Epithelial cell of proximal tubule (primary cell): ENCODE results near the gene SERPINB10. TPM values are rescaled to one million over a fixed set of nuclear protein-coding genes. Genes with fewer than 3 reads are reported as not detected.

ENCODE experiments used
- DNase-seq: peaks from one replicate; pipeline ENCODE4 v3.0.0-alpha.2; 2011; ENCODE audit warnings: low read depth
- H3K4me3 ChIP-seq: 2 replicates; pipeline ENCODE4 v1.5.1; 2011; ENCODE audit warnings: low read depth, mild to moderate bottlenecking, low read length
- total RNA-seq: library from RNA; depleted of rRNA; stranded (reverse); fragments of >200 nt; gene quantifications from 2 replicates; pipeline ENCODE4 v1.2.3, GENCODE V29; 2015
- TF ChIP-seq, protein P1 (sequence below): conservative IDR thresholded peaks from 2 replicates; pipeline ENCODE4 v1.5.1; 2012; ENCODE audit warnings: low read depth, mild to moderate bottlenecking, low read length

SERPINB10 gene
- total RNA-seq, 1 donor from 2014 or later = 0.98 TPM

DNA sequence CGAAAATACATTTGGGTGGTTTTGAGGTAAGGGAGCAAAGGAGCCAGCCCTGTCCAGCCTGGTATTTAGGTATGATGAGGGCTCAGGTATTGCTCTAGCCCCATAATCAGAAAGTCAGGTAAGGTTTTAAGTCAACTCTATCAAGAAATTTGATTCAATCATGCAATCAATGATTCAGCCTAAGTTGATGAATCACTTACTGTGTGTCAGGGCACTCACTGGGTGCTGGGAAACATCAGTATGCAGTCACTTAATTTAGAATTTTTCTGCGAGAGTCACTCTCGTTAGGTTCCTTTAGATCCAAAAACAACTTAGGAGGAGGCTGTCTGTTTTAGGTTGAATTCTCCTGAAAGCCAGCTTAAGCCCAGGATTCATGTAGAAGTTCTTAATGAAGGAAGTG lies 37.9 kb upstream of the SERPINB10 start:
- no peak overlapping the region for H3K4me3 ChIP-seq
- TF ChIP-seq, protein P1, sequence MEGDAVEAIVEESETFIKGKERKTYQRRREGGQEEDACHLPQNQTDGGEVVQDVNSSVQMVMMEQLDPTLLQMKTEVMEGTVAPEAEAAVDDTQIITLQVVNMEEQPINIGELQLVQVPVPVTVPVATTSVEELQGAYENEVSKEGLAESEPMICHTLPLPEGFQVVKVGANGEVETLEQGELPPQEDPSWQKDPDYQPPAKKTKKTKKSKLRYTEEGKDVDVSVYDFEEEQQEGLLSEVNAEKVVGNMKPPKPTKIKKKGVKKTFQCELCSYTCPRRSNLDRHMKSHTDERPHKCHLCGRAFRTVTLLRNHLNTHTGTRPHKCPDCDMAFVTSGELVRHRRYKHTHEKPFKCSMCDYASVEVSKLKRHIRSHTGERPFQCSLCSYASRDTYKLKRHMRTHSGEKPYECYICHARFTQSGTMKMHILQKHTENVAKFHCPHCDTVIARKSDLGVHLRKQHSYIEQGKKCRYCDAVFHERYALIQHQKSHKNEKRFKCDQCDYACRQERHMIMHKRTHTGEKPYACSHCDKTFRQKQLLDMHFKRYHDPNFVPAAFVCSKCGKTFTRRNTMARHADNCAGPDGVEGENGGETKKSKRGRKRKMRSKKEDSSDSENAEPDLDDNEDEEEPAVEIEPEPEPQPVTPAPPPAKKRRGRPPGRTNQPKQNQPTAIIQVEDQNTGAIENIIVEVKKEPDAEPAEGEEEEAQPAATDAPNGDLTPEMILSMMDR = no peak
- DNase-seq = peak; percentile 15

DNA sequence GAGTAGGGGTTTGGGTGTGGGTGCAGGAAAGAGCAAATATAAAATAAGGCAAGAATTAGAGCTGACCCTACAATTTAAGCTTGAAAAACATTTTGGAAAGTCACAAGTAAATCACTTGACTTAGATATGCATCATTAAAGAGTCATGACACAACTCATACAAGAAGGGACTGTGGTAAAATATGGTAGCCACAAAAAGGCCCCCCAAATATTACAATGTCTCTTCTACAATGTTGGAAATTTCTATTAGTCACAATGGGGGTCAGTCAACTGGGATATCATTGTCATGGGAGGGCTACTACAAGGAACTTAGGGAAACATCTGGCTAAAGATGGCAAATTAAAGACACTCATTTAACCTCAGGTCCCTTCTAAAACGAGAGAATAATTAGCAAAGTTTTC lies 35.9 kb upstream of the SERPINB10 start:
- no peak overlapping the region for H3K4me3 ChIP-seq
- no peak for DNase-seq
- TF ChIP-seq, protein P1 = no peak

DNA sequence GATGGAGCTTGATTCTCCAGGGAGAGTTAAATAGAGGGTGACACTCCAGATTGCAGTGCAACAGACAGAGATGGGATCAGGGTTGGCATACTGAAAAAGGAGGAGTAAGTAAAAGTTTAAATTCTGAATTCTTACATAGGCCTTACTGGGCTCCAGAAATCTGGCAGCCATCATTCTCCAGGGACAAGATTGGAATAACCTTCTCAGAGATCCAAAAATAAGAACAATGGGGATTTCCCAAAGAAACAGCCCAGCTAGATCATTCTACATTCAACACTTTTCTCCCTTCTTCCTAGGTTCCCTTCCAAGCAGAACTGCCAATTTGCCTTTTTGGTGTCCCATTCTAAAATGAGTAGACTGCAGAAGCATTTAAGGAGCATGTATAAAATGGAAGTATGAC lies 35.2 kb upstream of the SERPINB10 start:
- TF ChIP-seq, protein P1 = no peak
- DNase-seq = no peak

DNA sequence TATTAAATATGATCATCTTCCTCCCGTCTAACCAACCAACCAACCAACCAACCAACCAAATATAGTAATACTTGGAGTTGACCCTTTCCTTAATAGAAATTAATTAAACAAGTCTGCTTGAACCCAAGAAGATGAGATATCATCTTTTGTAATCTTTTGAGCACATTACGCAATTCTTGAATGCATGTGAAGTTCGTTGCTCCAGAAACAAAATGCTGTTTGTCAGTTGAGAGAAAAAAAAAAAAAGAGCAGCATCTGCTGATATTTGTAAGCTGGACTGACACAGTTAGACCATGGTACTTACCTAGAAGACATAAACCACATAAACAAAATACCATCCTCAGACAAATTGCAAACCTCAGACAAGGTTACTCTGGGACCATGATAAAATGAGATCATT lies 29.4 kb upstream of the SERPINB10 start:
- TF ChIP-seq, protein P1 = no peak
- no peak for DNase-seq
- no peak overlapping the region for H3K4me3 ChIP-seq

More for the DNA sequence above, 35.2 kb upstream of the SERPINB10 start:
- no peak overlapping the region for H3K4me3 ChIP-seq

DNA sequence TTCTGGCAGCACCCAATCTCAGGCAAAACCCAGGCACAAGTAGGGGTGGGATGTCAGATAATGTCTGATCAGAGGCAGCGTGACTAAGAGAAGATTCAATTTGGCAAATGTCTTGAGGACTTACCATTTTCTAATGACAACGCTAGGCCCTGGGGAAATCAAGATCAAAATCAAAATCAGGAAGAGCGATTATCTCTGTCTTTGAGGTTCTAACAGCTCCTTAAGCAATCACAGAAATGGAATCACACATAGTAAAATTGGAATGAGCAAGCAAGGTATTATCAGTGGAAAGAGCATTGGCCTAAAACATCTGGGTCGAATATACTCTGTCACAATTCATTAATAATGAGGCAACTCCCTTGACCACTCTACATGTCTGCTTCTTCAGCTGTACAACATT lies 28.8 kb upstream of the SERPINB10 start:
- DNase-seq = no peak
- TF ChIP-seq, protein P1 = no peak
- H3K4me3 ChIP-seq = no peak overlapping the region

DNA sequence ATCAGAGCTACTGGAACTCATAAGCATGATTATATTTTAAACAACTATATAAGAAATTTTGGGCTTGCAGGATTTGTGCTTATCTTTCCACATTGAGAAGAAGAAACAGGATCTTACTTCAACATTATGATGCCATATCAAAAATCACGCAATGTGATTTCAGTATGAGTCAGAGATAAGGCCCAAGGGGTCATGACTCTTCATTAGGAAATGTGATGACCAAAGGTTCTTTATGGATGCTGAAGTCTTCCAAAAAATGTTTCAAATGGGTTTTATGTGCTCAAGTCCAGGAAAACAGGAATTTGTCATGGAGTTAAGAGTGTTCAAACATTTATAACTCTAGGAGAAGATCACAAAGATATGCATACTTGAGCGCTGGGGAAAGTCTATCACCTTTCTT lies 28.0 kb upstream of the SERPINB10 start:
- DNase-seq = no peak
- TF ChIP-seq, protein P1 = no peak
- H3K4me3 ChIP-seq = no peak overlapping the region

DNA sequence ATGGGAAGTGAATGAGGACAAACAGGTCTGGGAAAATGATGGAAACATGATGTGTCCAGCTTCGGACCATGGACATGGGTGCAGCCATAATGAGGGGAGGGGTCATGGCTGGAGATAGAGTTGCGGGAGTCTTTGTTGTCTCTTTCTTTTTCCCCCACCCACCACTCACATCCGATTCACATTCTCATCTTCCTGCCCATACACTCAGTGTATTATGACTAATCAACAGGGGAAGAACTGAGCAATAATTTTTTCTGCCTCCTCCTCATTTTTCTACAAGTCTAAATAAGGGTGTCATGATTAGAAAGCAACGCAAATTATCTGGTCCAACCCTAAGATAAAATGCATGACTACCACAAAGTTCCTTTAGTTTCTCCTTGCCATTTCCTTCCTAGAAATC lies 25.9 kb upstream of the SERPINB10 start:
- TF ChIP-seq, protein P1 = no peak
- no peak for DNase-seq
- H3K4me3 ChIP-seq = no peak overlapping the region
